Smooth muscle cell (in vitro differentiated cells): ENCODE data around the gene EEIG1. TPM values are rescaled to one million over a fixed set of nuclear protein-coding genes. Genes with fewer than 3 reads are reported as not detected.

Source experiments
- DNase-seq: peaks from one replicate; lab custom pipeline; 2025; ENCODE audit not compliant: unreplicated experiment; lab: John Stamatoyannopoulos, UW
- H2AFZ ChIP-seq: fragments of 200-600 bp; sonication (generic); 2 replicates; pipeline ENCODE4 v1.6.0; 2016; ENCODE audit warnings: antibody characterized with exemption, low read depth, mild to moderate bottlenecking
- H3F3A ChIP-seq: fragments of 200-600 bp; sonication (generic); 2 replicates; pipeline ENCODE4 v1.6.0; 2017; ENCODE audit warnings: antibody characterized with exemption, low read depth
- H3K27ac ChIP-seq: fragments of 200-600 bp; sonication (generic); 2 replicates; pipeline ENCODE4 v1.5.1; 2016; ENCODE audit warnings: low read depth, mild to moderate bottlenecking
- H3K27me3 ChIP-seq: fragments of 200-600 bp; sonication (generic); 2 replicates; pipeline ENCODE4 v1.6.1; 2016; ENCODE audit warnings: low read depth, mild to moderate bottlenecking
- H3K36me3 ChIP-seq: fragments of 200-600 bp; sonication (generic); 2 replicates; pipeline ENCODE4 v1.5.1; 2016; ENCODE audit warnings: low read depth
- H3K4me1 ChIP-seq: fragments of 200-600 bp; sonication (generic); 2 replicates; pipeline ENCODE4 v1.5.1; 2016; ENCODE audit warnings: low read depth
- H3K4me2 ChIP-seq: fragments of 200-600 bp; sonication (generic); 2 replicates; pipeline ENCODE4 v1.6.0; 2016; ENCODE audit warnings: mild to moderate bottlenecking
- H3K4me3 ChIP-seq: fragments of 200-600 bp; sonication (generic); 2 replicates; pipeline ENCODE4 v1.5.1; 2016; ENCODE audit warnings: mild to moderate bottlenecking
- H3K79me2 ChIP-seq: fragments of 200-600 bp; sonication (generic); 2 replicates; pipeline ENCODE4 v1.6.0; 2016; ENCODE audit warnings: low read depth, mild to moderate bottlenecking
- H3K9ac ChIP-seq: fragments of 200-600 bp; sonication (generic); 2 replicates; pipeline ENCODE4 v1.6.0; 2016; ENCODE audit warnings: low read depth
- H3K9me3 ChIP-seq: fragments of 200-600 bp; sonication (generic); replicated peaks from 2 replicates; pipeline ENCODE4 v1.5.1; 2016; ENCODE audit warnings: low read depth
- H4K20me1 ChIP-seq: fragments of 200-600 bp; sonication (generic); 2 replicates; pipeline ENCODE4 v1.6.0; 2016; ENCODE audit warnings: low read depth
- WGBS: methylation state at CpG from one replicate; pipeline ENCODE4 v1.1.7; 2016; ENCODE audit warnings: low lambda C conversion rate; 5-methylcytosine and 5-hydroxymethylcytosine counted together
- polyA plus RNA-seq: library from polyadenylated mRNA; unstranded; fragments of >200 nt; fragmentation: Nextera tagmentation; extraction: Ambion mirVana; gene quantifications from 2 replicates; pipeline ENCODE4 v1.2.1, GENCODE V29; 2016
- total RNA-seq: library from RNA; depleted of rRNA; stranded (reverse); fragments of >200 nt; gene quantifications from 2 replicates; pipeline ENCODE4 v1.2.3, GENCODE V29; 2014
- TF ChIP-seq, protein P1 (sequence below): fragments of 200-600 bp; sonication (generic); IDR thresholded peaks from 2 replicates; pipeline ENCODE4 v1.5.1; 2017; ENCODE audit warnings: borderline replicate concordance, mild to moderate bottlenecking, antibody characterized with exemption; ENCODE audit not compliant: insufficient read depth, poor library complexity, severe bottlenecking

Gene EEIG1
- total RNA-seq (9.2 and 21.2 TPM in 2 replicates), polyA plus RNA-seq (18.1 and 19.4 TPM in 2 replicates)

GRCh38 chr9:127980706-127981558 lies at the start of gene EEIG1:
Gene EEIG1, minus strand, starts transcription at chr9:127980989. Its CDS starts 852 bp downstream, at chr9:127980137.
- H2AFZ ChIP-seq: peak within 1 kb of the TSS; percentile 99
- H3K9me3 ChIP-seq: no peaks in the 10 kb centered on the region
- peak within 1 kb of the TSS; percentile 95 for H3K4me2 ChIP-seq
- no peaks in the 10 kb centered on the region for H3K36me3 ChIP-seq
- H3K27ac ChIP-seq: peak within 1 kb of the TSS; percentile 93
- TF ChIP-seq, protein P1, sequence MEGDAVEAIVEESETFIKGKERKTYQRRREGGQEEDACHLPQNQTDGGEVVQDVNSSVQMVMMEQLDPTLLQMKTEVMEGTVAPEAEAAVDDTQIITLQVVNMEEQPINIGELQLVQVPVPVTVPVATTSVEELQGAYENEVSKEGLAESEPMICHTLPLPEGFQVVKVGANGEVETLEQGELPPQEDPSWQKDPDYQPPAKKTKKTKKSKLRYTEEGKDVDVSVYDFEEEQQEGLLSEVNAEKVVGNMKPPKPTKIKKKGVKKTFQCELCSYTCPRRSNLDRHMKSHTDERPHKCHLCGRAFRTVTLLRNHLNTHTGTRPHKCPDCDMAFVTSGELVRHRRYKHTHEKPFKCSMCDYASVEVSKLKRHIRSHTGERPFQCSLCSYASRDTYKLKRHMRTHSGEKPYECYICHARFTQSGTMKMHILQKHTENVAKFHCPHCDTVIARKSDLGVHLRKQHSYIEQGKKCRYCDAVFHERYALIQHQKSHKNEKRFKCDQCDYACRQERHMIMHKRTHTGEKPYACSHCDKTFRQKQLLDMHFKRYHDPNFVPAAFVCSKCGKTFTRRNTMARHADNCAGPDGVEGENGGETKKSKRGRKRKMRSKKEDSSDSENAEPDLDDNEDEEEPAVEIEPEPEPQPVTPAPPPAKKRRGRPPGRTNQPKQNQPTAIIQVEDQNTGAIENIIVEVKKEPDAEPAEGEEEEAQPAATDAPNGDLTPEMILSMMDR: no peak
- peaks cover 43% of the 10 kb centered on the region for H4K20me1 ChIP-seq
- peaks cover 10% of the 10 kb centered on the region for H3F3A ChIP-seq
- peaks cover 44% of the 10 kb centered on the region for H3K79me2 ChIP-seq
- H3K4me1 ChIP-seq: peaks cover 39% of the 10 kb centered on the region
- DNase-seq: peak; percentile 86
- peak within 1 kb of the TSS; percentile 81 for H3K9ac ChIP-seq
- no peaks in the 10 kb centered on the region for H3K27me3 ChIP-seq
- WGBS: 1% methylated on average over 70 of the region's 93 CpGs
- H3K4me3 ChIP-seq: peak within 1 kb of the TSS; percentile 95

GRCh38 chr9:128027705-128028104 lies 46.9 kb upstream of the EEIG1 start:
- no peak overlapping the region for H2AFZ ChIP-seq
- no peaks in the 10 kb centered on the region for H3K79me2 ChIP-seq
- no peak overlapping the region for H3K9ac ChIP-seq
- 93% methylated on average over 4 of the region's 4 CpGs for WGBS
- no peak overlapping the region for H3K27ac ChIP-seq
- H3K4me3 ChIP-seq: no peak overlapping the region
- no peaks in the 10 kb centered on the region for H3K4me1 ChIP-seq
- H3F3A ChIP-seq: no peaks in the 10 kb centered on the region
- DNase-seq: no peak
- no peaks in the 10 kb centered on the region for H3K9me3 ChIP-seq
- no peaks in the 10 kb centered on the region for H3K36me3 ChIP-seq
- no peaks in the 10 kb centered on the region for H4K20me1 ChIP-seq
- no peak overlapping the region for H3K4me2 ChIP-seq
- TF ChIP-seq, protein P1: no peak
- no peaks in the 10 kb centered on the region for H3K27me3 ChIP-seq

DNA sequence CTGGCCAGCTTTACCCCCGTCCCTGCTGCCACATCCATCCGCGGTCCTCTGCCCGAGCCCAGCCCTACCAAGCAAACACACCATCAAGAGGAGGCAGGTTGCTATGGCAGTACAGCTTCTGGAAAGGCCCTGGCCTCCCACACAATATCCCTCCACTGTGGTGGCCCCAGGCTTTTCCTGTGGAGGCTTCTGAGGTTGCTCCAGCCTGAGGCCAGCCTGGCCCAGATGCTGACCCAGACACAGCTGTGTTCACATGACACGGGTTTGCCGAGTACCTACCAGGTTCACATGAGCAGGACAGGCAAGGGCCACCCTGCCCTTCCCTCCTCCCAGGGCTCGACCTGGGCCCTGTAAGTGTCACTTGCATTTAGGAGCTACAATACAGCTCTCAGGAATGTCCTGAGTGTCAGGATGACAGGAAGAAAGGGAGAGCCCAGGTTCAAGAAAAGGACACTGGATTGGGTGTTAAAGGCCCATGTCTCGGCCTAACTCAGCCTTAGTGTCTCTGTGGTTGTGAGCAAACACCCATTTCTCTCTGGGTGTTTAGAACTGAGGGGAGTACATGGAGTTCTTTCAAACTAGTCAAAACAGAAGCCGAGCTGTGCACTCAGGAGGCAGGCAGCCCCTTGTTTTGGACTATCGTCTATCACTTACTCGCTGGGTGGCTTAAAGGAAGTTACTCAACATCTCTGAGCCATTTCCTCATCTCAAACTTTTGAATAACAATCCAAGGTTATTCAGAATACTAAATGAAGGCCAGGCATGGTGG lies 46.2 kb upstream of the EEIG1 start:
- TF ChIP-seq, protein P1: no peak
- no peak for DNase-seq
- H3K9me3 ChIP-seq: no peaks in the 10 kb centered on the region

More for the DNA sequence above, 46.2 kb upstream of the EEIG1 start:
- 68% methylated on average over 11 of the region's 11 CpGs for WGBS
- no peaks in the 10 kb centered on the region for H3K27me3 ChIP-seq
- H3K36me3 ChIP-seq: no peaks in the 10 kb centered on the region
- peak overlapping the region; percentile 15 for H2AFZ ChIP-seq
- no peak overlapping the region for H3K4me3 ChIP-seq
- no peaks in the 10 kb centered on the region for H3K79me2 ChIP-seq
- no peaks in the 10 kb centered on the region for H3K4me1 ChIP-seq
- no peak overlapping the region for H3K27ac ChIP-seq
- no peaks in the 10 kb centered on the region for H3F3A ChIP-seq
- H3K9ac ChIP-seq: no peak overlapping the region
- H3K4me2 ChIP-seq: no peak overlapping the region
- no peaks in the 10 kb centered on the region for H4K20me1 ChIP-seq
